Panc1 (cell line): ENCODE results near the gene ALOX5. TPM values are rescaled to one million over a fixed set of nuclear protein-coding genes. Genes with fewer than 3 reads are reported as not detected.

ENCODE experiments used
- ATAC-seq: fragments of 200-7000 bp; cut with Tn5 transposase; 2 replicates; pipeline ENCODE4 v1.9.1; 2020; ENCODE audit warnings: mild to moderate bottlenecking, moderate library complexity
- BruUV-seq: library from RNA; stranded (reverse); fragments of 400-500 nt; replicated peaks from 2 replicates; lab custom pipeline; 2021; lab: Mats Ljungman, UMichigan
- CTCF ChIA-PET: fragments of 300-600 bp; sonication (Branson Sonifier 250); formaldehyde crosslinking; loops from one replicate; lab custom pipeline; 2022; ENCODE audit warnings: antibody characterized with exemption; lab: Charles Lee
- POLR2A ChIA-PET: fragments of 300-600 bp; sonication (Branson Sonifier 250); formaldehyde crosslinking; loops from one replicate; lab custom pipeline; 2022; ENCODE audit warnings: antibody characterized with exemption; lab: Charles Lee
- DNase-seq: peaks from one replicate; pipeline ENCODE4 v3.0.0-alpha.2; 2010; ENCODE audit warnings: low read depth, low spot score
- H3K27ac ChIP-seq: 2 replicates; pipeline ENCODE4 v1.5.1; 2011; ENCODE audit warnings: mild to moderate bottlenecking, low read length, inconsistent platforms
- H3K27me3 ChIP-seq: fragments of 200-500 bp; sonication (Bioruptor generic); 2 replicates; pipeline ENCODE4 v1.6.0; 2014; ENCODE audit warnings: low read length, inconsistent platforms; ENCODE audit not compliant: control insufficient read depth, insufficient read depth
- H3K36me3 ChIP-seq: fragments of 200-500 bp; sonication (Bioruptor generic); 2 replicates; pipeline ENCODE4 v1.5.1; 2014; ENCODE audit warnings: inconsistent platforms, mild to moderate bottlenecking, low read length, moderate library complexity; ENCODE audit not compliant: control insufficient read depth, insufficient read depth
- H3K4me1 ChIP-seq: 2 replicates; pipeline ENCODE4 v1.5.1; 2011; ENCODE audit warnings: inconsistent platforms, mild to moderate bottlenecking, low read length, moderate library complexity; ENCODE audit not compliant: control insufficient read depth, insufficient read depth
- H3K4me3 ChIP-seq, 2 experiments: 2 replicates each; pipeline ENCODE4 v1.5.1; 2011 to 2012; ENCODE audit warnings: low read depth in 2 of 2, low read length in 2 of 2, mild to moderate bottlenecking in 2 of 2, inconsistent platforms in 1 of 2, moderate library complexity in 1 of 2
- H3K9me3 ChIP-seq: fragments of 200-500 bp; sonication (Bioruptor generic); 2 replicates; pipeline ENCODE4 v1.5.1; 2014; ENCODE audit warnings: low read depth, mild to moderate bottlenecking, inconsistent platforms, low read length, moderate library complexity; ENCODE audit not compliant: control insufficient read depth, insufficient read depth
- POLR2AphosphoS5 ChIP-seq: IDR thresholded peaks from 2 replicates; pipeline ENCODE4 v1.6.1; 2012; ENCODE audit warnings: mild to moderate bottlenecking, low read depth, low read length, moderate library complexity
- SIN3A ChIP-seq: IDR thresholded peaks from 2 replicates; pipeline ENCODE4 v1.6.1; 2012; ENCODE audit warnings: low read depth, mild to moderate bottlenecking, low read length, moderate library complexity, borderline replicate concordance; ENCODE audit not compliant: insufficient read depth
- TCF7L2 ChIP-seq: IDR thresholded peaks from 2 replicates; pipeline ENCODE4 v1.6.1; 2011; ENCODE audit warnings: mild to moderate bottlenecking, low read depth, low read length, inconsistent platforms
- in situ Hi-C: cut with HindIII; loops from 2 replicates; pipeline ENCODE4 v1.10.0; 2016; ENCODE audit warnings: low sequenced_read_pairs, low pct_unique_long_range_greater_than_20kb
- intact Hi-C: fragments of 100-400 bp; cut with micrococcal nuclease; formaldehyde crosslinking; loops from one replicate; pipeline ENCODE4 v1.10.0; 2022; ENCODE audit not compliant: unreplicated experiment
- total RNA-seq: library from RNA; stranded (reverse); gene quantifications from one replicate; pipeline ENCODE4 v1.2.1, GENCODE V29; 2021; ENCODE audit not compliant: unreplicated experiment
- TF ChIP-seq, protein P1 (sequence below), 2 experiments: IDR thresholded peaks; 2 replicates each; pipeline ENCODE4 v1.6.1; 2011 to 2012; ENCODE audit warnings: low read depth in 2 of 2, control low read depth in 1 of 2, low read length in 1 of 2, mild to moderate bottlenecking in 1 of 2, moderate library complexity in 1 of 2; ENCODE audit not compliant: insufficient read depth in 1 of 2
- TF ChIP-seq, protein P2 (sequence below): fragments of 450-650 bp; IDR thresholded peaks from 2 replicates; pipeline ENCODE4 v1.5.1; 2017; ENCODE audit warnings: mild to moderate bottlenecking

Gene ALOX5
- total RNA-seq, 1 experiment from 2014 or later, result 0.82 TPM

DNA sequence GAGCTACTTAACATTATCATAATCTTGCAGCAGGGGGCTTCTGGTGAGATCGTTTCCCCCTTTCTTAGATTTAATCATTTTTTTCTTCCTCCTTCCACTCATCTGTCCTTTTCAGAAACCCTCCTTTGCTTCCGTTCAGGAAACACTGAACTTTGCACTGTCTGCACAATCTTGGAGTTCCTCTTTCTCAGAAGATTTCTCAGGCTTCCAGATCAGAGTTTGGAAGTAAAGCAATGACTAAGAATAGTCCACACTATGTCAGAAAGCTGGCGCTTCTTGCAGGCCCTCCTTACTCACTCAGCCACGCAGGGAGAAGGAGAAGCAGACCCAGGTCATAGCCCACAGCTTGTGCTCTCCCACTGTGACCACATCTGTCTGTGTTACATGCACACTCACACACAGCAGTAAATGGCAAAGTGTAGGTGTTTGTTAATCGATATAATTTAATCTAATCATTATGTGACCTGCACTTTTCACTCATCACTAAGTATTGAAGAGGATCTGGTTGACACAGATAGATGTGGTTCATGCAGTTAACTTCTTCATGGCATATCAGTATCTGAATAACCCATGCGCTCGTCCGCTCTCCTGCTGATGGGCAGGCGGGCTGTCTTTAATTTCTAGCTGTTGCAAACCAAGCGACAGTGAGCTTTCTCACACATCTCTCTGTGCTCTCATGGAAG, 30.2 kb downstream of the ALOX5 start:
- Histone ChIP-seq H3K4me3 (no peak overlapping the region), H3K4me1 (peaks cover 3% of the 10 kb centered on the region; the same call in 1 of the 2 replicates), H3K9me3 (no peaks in the 10 kb centered on the region), H3K27me3 (peaks cover 62% of the 10 kb centered on the region), H3K36me3 (no peaks in the 10 kb centered on the region), H3K27ac (no peak overlapping the region)
- intact Hi-C loops, result no loop called here
- in situ Hi-C loops, result no loop called here
- ChIA-PET POLR2A (no interaction called here), CTCF (no interaction called here)
- no peak for TF ChIP-seq TCF7L2
- no peak for TF ChIP-seq SIN3A
- TF ChIP-seq, protein P1, sequence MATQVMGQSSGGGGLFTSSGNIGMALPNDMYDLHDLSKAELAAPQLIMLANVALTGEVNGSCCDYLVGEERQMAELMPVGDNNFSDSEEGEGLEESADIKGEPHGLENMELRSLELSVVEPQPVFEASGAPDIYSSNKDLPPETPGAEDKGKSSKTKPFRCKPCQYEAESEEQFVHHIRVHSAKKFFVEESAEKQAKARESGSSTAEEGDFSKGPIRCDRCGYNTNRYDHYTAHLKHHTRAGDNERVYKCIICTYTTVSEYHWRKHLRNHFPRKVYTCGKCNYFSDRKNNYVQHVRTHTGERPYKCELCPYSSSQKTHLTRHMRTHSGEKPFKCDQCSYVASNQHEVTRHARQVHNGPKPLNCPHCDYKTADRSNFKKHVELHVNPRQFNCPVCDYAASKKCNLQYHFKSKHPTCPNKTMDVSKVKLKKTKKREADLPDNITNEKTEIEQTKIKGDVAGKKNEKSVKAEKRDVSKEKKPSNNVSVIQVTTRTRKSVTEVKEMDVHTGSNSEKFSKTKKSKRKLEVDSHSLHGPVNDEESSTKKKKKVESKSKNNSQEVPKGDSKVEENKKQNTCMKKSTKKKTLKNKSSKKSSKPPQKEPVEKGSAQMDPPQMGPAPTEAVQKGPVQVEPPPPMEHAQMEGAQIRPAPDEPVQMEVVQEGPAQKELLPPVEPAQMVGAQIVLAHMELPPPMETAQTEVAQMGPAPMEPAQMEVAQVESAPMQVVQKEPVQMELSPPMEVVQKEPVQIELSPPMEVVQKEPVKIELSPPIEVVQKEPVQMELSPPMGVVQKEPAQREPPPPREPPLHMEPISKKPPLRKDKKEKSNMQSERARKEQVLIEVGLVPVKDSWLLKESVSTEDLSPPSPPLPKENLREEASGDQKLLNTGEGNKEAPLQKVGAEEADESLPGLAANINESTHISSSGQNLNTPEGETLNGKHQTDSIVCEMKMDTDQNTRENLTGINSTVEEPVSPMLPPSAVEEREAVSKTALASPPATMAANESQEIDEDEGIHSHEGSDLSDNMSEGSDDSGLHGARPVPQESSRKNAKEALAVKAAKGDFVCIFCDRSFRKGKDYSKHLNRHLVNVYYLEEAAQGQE (IDR thresholded peaks at IDR 0.05; ENCODE audit: insufficient read depth in 1 of 2, low read depth in 2 of 2, low read length in 1 of 2), result no peak
- TF ChIP-seq POLR2AphosphoS5, result no peak
- TF ChIP-seq, protein P2, sequence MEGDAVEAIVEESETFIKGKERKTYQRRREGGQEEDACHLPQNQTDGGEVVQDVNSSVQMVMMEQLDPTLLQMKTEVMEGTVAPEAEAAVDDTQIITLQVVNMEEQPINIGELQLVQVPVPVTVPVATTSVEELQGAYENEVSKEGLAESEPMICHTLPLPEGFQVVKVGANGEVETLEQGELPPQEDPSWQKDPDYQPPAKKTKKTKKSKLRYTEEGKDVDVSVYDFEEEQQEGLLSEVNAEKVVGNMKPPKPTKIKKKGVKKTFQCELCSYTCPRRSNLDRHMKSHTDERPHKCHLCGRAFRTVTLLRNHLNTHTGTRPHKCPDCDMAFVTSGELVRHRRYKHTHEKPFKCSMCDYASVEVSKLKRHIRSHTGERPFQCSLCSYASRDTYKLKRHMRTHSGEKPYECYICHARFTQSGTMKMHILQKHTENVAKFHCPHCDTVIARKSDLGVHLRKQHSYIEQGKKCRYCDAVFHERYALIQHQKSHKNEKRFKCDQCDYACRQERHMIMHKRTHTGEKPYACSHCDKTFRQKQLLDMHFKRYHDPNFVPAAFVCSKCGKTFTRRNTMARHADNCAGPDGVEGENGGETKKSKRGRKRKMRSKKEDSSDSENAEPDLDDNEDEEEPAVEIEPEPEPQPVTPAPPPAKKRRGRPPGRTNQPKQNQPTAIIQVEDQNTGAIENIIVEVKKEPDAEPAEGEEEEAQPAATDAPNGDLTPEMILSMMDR, result no peak
- BruUV-seq, result no TSS peak
- DNase-seq (no peak), ATAC-seq (no peak)

DNA sequence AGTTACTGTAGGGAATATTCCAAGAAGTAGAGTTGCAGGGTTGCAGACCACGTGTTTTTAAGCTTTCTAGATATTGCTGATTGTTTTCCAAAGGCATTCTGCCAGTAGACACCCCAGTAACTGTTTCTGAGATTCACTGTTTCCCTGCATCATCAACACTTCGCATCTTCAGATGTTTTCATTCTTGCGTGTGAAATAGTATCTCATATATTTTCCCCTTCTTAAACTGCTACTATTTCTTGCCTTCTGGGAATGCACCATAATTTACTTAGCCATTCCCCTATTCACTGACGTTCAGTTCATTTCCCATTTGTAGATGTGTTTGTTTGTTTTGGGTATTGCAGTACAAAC, 30.7 kb downstream of the ALOX5 start:
- no peak for TF ChIP-seq POLR2AphosphoS5
- TF ChIP-seq, protein P2, result no peak
- TF ChIP-seq, protein P1 (IDR thresholded peaks at IDR 0.05; ENCODE audit: insufficient read depth in 1 of 2, low read depth in 2 of 2, low read length in 1 of 2), result no peak
- TF ChIP-seq SIN3A, result no peak
- no peak for TF ChIP-seq TCF7L2
- DNase-seq, result no peak
- ChIA-PET POLR2A (no interaction called here), CTCF (no interaction called here)
- no TSS peak for BruUV-seq
- peaks cover 3% of the 10 kb centered on the region; the same call in 1 of the 2 replicates for H3K4me1 ChIP-seq
- H3K27me3 ChIP-seq, result peaks cover 57% of the 10 kb centered on the region
- H3K9me3 ChIP-seq, result no peaks in the 10 kb centered on the region
- H3K27ac ChIP-seq, result no peak overlapping the region
- in situ Hi-C loops, result no loop called here
- H3K4me3 ChIP-seq, result no peak overlapping the region
- no peaks in the 10 kb centered on the region for H3K36me3 ChIP-seq
- no peak for ATAC-seq
- intact Hi-C loops, result no loop called here
